ENCODE results near the gene CRTC1. TPM values are rescaled to one million over a fixed set of nuclear protein-coding genes. Genes with fewer than 3 reads are reported as not detected.

The CRTC1 gene
- total RNA-seq, 1 experiment from 2014 or later, result 19.0 TPM

GRCh38 chr19:18765224-18765623 is 81.7 kb downstream of the CRTC1 start:
- H3K79me1 ChIP-seq (ENCODE audit: insufficient read depth, low read depth, low read length, poor library complexity, severe bottlenecking), result no peaks in the 10 kb centered on the region
- no peak overlapping the region for H3K18ac ChIP-seq (ENCODE audit: insufficient read length, low read depth, low read length)
- H2BK15ac ChIP-seq (ENCODE audit: low read depth, low read length), result no peak overlapping the region; the same call in 1 of the 2 replicates
- H3K27me3 Mint-ChIP-seq (ENCODE audit: low read depth), result peaks cover 90% of the 10 kb centered on the region
- no peaks in the 10 kb centered on the region for H3K23me2 ChIP-seq (ENCODE audit: insufficient read length, low read depth, low read length, poor library complexity, severe bottlenecking)
- no peak overlapping the region for H2BK120ac ChIP-seq (ENCODE audit: low read depth, low read length, poor library complexity, severe bottlenecking)
- H2AK5ac ChIP-seq (ENCODE audit: insufficient read length, low read length), result no peak overlapping the region
- WGBS (ENCODE audit: extremely low coverage, insufficient read length, low lambda C conversion rate), result no CpG with 5 or more reads among the region's 8 CpGs
- H3K4ac ChIP-seq (ENCODE audit: low read depth, low read length), result no peak overlapping the region
- no peaks in the 10 kb centered on the region for H3K4me1 ChIP-seq (ENCODE audit: insufficient read depth, low read length)
- no peaks in the 10 kb centered on the region for H3K9me3 ChIP-seq (ENCODE audit: control insufficient read depth, low read depth, low read length)
- H3K9me3 Mint-ChIP-seq, result no peaks in the 10 kb centered on the region
- no peak overlapping the region for H4K8ac ChIP-seq (replicated peaks; ENCODE audit: insufficient read length, low read depth, low read length)
- H3K23ac ChIP-seq (ENCODE audit: insufficient read length, low read depth, low read length), result no peak overlapping the region
- no peak overlapping the region for H2BK12ac ChIP-seq (ENCODE audit: insufficient read length, low read depth, low read length)
- no peak overlapping the region for H3K9ac ChIP-seq (ENCODE audit: extremely low read depth, insufficient read length, low read length)
- H3K27me3 ChIP-seq (ENCODE audit: insufficient read depth, low read length), result peaks cover 23% of the 10 kb centered on the region; the same call in 1 of the 2 replicates
- no peak overlapping the region for H2BK20ac ChIP-seq (ENCODE audit: low read depth, low read length, poor library complexity, severe bottlenecking)
- no peak overlapping the region for H3K27ac Mint-ChIP-seq
- DNase-seq, result no peak
- H3K27ac ChIP-seq (ENCODE audit: insufficient read length, low read depth, low read length), result no peak overlapping the region
- H2BK5ac ChIP-seq (ENCODE audit: insufficient read length, low read length), result no peak overlapping the region
- no peak overlapping the region for H4K91ac ChIP-seq (ENCODE audit: insufficient read length, low read depth, low read length)
- peaks cover 7 to 9% of the 10 kb centered on the region in 2 experiments; a peak in 3 of 4 replicates for H3K4me1 Mint-ChIP-seq
- no peak overlapping the region for H3K4me2 ChIP-seq (ENCODE audit: insufficient read depth, insufficient read length, low read length)
- no peak overlapping the region; the same call in 1 of the 2 replicates for H3K14ac ChIP-seq (ENCODE audit: insufficient read depth, low read length)
- peaks cover 0 to 2% (median 0%) of the 10 kb centered on the region in 3 experiments; a peak in 1 of 7 replicates for H3K36me3 Mint-ChIP-seq (ENCODE audit: insufficient read depth in 1 of 3, low read depth in 3 of 3)
- H4K5ac ChIP-seq (ENCODE audit: insufficient read length, low read depth, low read length), result no peak overlapping the region
- H3K79me2 ChIP-seq (ENCODE audit: insufficient read depth, low read length), result no peaks in the 10 kb centered on the region
- no peak overlapping the region for H2AFZ ChIP-seq (ENCODE audit: low read length)
- no peak overlapping the region for H3T11ph ChIP-seq (ENCODE audit: low read length)
- H3K4me3 Mint-ChIP-seq, result no peak overlapping the region
- H3K56ac ChIP-seq (ENCODE audit: insufficient read length, low read depth, low read length), result no peak overlapping the region
- peaks cover 2% of the 10 kb centered on the region for H4K20me1 ChIP-seq (ENCODE audit: control insufficient read depth, insufficient read depth, insufficient read length)
- no peak for TF ChIP-seq CTCF (conservative IDR thresholded peaks at IDR 0.05)

Data from H9 (cell line).